Measurements from ENCODE around the gene ZSWIM3. TPM values are rescaled to one million over a fixed set of nuclear protein-coding genes. Genes with fewer than 3 reads are reported as not detected.

ZSWIM3 gene
- total and polyA plus RNA-seq, 2 of the 13 experiments (the other 11 are each of a cell fraction or from before 2014, with no cell fraction given) = 5.2 to 5.8 TPM

GRCh38 chr20:45925821-45926506 lies 68.5 kb downstream of the ZSWIM3 start (continued):
- TF ChIP-seq HMG20A (CRISPR knock-in tag; IDR thresholded peaks at IDR 0.05; ENCODE audit: borderline replicate concordance) = no peak
- TF ChIP-seq GABPB1 (CRISPR knock-in tag; IDR thresholded peaks at IDR 0.05) = no peak
- no peak for TF ChIP-seq LBX2 (CRISPR knock-in tag; IDR thresholded peaks at IDR 0.05; ENCODE audit: borderline replicate concordance)
- TF ChIP-seq ZNF768 (CRISPR knock-in tag; IDR thresholded peaks at IDR 0.05) = no peak
- 0 out of 4 replicates have a peak, but pooled peaks of 1 of the 2 experiments have one; percentile 6 for TF ChIP-seq POLR2A (IDR thresholded peaks at IDR 0.05; ENCODE audit: insufficient read depth in 1 of 2, low read depth in 2 of 2, low read length in 2 of 2)
- no peak for TF ChIP-seq SALL2 (CRISPR knock-in tag; IDR thresholded peaks at IDR 0.05)
- TF ChIP-seq TP53 (CRISPR knock-in tag; conservative IDR thresholded peaks at IDR 0.05) = no peak
- TF ChIP-seq HNRNPH1 (optimal IDR thresholded peaks at IDR 0.05; ENCODE audit: low read depth, low read length) = no peak
- no peak for TF ChIP-seq AGO2 (optimal IDR thresholded peaks at IDR 0.05; ENCODE audit: low read depth, low read length)
- no peak for TF ChIP-seq ZNF382 (CRISPR knock-in tag; IDR thresholded peaks at IDR 0.05; ENCODE audit: borderline replicate concordance)
- TF ChIP-seq THAP11 (CRISPR knock-in tag; IDR thresholded peaks at IDR 0.05) = no peak
- no peak for TF ChIP-seq ZFP1 (CRISPR knock-in tag; IDR thresholded peaks at IDR 0.05)
- TF ChIP-seq DPF2 (CRISPR knock-in tag; IDR thresholded peaks at IDR 0.05; ENCODE audit: borderline replicate concordance, low read depth) = no peak
- TF ChIP-seq ZNF142 (CRISPR knock-in tag; IDR thresholded peaks at IDR 0.05) = no peak; the same call in 1 of the 2 replicates
- TF ChIP-seq ZFP41 (CRISPR knock-in tag; IDR thresholded peaks at IDR 0.05; ENCODE audit: borderline replicate concordance) = no peak
- TF ChIP-seq, protein P1, sequence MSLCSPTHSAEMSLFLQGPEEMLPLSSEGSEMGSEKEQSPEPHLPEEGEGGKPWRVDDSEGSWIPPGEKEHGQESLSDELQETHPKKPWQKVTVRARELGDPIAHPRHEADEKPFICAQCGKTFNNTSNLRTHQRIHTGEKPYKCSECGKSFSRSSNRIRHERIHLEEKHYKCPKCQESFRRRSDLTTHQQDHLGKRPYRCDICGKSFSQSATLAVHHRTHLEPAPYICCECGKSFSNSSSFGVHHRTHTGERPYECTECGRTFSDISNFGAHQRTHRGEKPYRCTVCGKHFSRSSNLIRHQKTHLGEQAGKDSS (CRISPR knock-in tag; IDR thresholded peaks at IDR 0.05; ENCODE audit: borderline replicate concordance, low read depth) = no peak
- TF ChIP-seq KDM1A (CRISPR knock-in tag; IDR thresholded peaks at IDR 0.05) = no peak
- TF ChIP-seq HIVEP1 (CRISPR knock-in tag; IDR thresholded peaks at IDR 0.05) = peak; percentile 37; the same call in 1 of the 2 replicates
- TF ChIP-seq HOXD1 (CRISPR knock-in tag; IDR thresholded peaks at IDR 0.05) = no peak
- no peak for TF ChIP-seq MATR3 (CRISPR knock-in tag; IDR thresholded peaks at IDR 0.05)
- no peak for TF ChIP-seq ZNF776 (CRISPR knock-in tag; IDR thresholded peaks at IDR 0.05)
- TF ChIP-seq, protein P2, sequence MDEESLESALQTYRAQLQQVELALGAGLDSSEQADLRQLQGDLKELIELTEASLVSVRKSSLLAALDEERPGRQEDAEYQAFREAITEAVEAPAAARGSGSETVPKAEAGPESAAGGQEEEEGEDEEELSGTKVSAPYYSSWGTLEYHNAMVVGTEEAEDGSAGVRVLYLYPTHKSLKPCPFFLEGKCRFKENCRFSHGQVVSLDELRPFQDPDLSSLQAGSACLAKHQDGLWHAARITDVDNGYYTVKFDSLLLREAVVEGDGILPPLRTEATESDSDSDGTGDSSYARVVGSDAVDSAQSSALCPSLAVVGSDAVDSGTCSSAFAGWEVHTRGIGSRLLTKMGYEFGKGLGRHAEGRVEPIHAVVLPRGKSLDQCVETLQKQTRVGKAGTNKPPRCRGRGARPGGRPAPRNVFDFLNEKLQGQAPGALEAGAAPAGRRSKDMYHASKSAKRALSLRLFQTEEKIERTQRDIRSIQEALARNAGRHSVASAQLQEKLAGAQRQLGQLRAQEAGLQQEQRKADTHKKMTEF (CRISPR knock-in tag; IDR thresholded peaks at IDR 0.05) = no peak
- no peak for TF ChIP-seq ZFP36L2 (CRISPR knock-in tag; IDR thresholded peaks at IDR 0.05)
- no peak for TF ChIP-seq ZFY (CRISPR knock-in tag; IDR thresholded peaks at IDR 0.05)
- TF ChIP-seq ZNF282 (IDR thresholded peaks at IDR 0.05; ENCODE audit: partially characterized antibody) = no peak

Measured in HepG2 (cell line).